Glutamatergic neuron (in vitro differentiated cells): ENCODE results near the gene UCMA. TPM values are rescaled to one million over a fixed set of nuclear protein-coding genes. Genes with fewer than 3 reads are reported as not detected.
A peak's percentile ranks its signal among the peaks of the same experiment; 100 is the strongest.

Source experiments
- DNase-seq: peaks from one replicate; pipeline ENCODE4 v3.0.0; 2022
- H3K27ac Mint-ChIP-seq: one replicate; pipeline ENCODE4 v1.8.0; 2020; ENCODE audit warnings: mild to moderate bottlenecking, mixed read lengths, inconsistent platforms; ENCODE audit not compliant: unreplicated experiment
- H3K27me3 Mint-ChIP-seq: one replicate; pipeline ENCODE4 v1.8.0; 2020; ENCODE audit warnings: mild to moderate bottlenecking, moderate library complexity, mixed read lengths, inconsistent platforms; ENCODE audit not compliant: unreplicated experiment
- H3K36me3 Mint-ChIP-seq: one replicate; pipeline ENCODE4 v1.8.0; 2020; ENCODE audit warnings: mild to moderate bottlenecking, mixed read lengths, inconsistent platforms; ENCODE audit not compliant: unreplicated experiment
- H3K4me1 Mint-ChIP-seq: one replicate; pipeline ENCODE4 v1.8.0; 2020; ENCODE audit warnings: mild to moderate bottlenecking, low read depth, mixed read lengths, inconsistent platforms; ENCODE audit not compliant: unreplicated experiment
- H3K4me3 Mint-ChIP-seq: one replicate; pipeline ENCODE4 v1.8.0; 2020; ENCODE audit warnings: mild to moderate bottlenecking, mixed read lengths, inconsistent platforms; ENCODE audit not compliant: unreplicated experiment
- H3K9me3 Mint-ChIP-seq: one replicate; pipeline ENCODE4 v1.8.0; 2020; ENCODE audit warnings: mild to moderate bottlenecking, moderate library complexity, mixed read lengths, inconsistent platforms; ENCODE audit not compliant: unreplicated experiment
- CTCF ChIP-seq: fragments of 200-600 bp; sonication (generic); IDR thresholded peaks from one replicate; pipeline ENCODE4 v1.5.0; 2021; ENCODE audit not compliant: partially characterized antibody, unreplicated experiment
- total RNA-seq: library from RNA; stranded (reverse); fragmentation: NEBNext Ultra II Directional; extraction: Animal tissue kit (Norgen Biotek cat#: 25700); gene quantifications from one replicate; pipeline ENCODE4 v1.2.1, GENCODE V29; 2021; ENCODE audit not compliant: unreplicated experiment

Gene UCMA
- total RNA-seq, 1 donor from 2014 or later = not detected

GRCh38 chr10:13270877-13271551 is 36.8 kb upstream of the UCMA start:
- no peak for TF ChIP-seq CTCF
- DNase-seq = no peak
- peaks cover 17% of the 10 kb centered on the region for H3K4me1 Mint-ChIP-seq
- peak overlapping the region; percentile 56 for H3K27ac Mint-ChIP-seq
- H3K27me3 Mint-ChIP-seq = peaks cover 2% of the 10 kb centered on the region
- no peaks in the 10 kb centered on the region for H3K9me3 Mint-ChIP-seq
- H3K4me3 Mint-ChIP-seq = peak overlapping the region; percentile 39
- no peaks in the 10 kb centered on the region for H3K36me3 Mint-ChIP-seq

GRCh38 chr10:13268841-13269240 is 34.7 kb upstream of the UCMA start:
- Mint-ChIP-seq H3K36me3 (no peaks in the 10 kb centered on the region), H3K27ac (no peak overlapping the region), H3K4me3 (no peak overlapping the region), H3K4me1 (peaks cover 17% of the 10 kb centered on the region), H3K9me3 (no peaks in the 10 kb centered on the region), H3K27me3 (peaks cover 4% of the 10 kb centered on the region)
- no peak for DNase-seq
- TF ChIP-seq CTCF = no peak

- Mint-ChIP-seq H3K9me3 (no peaks in the 10 kb centered on the region), H3K36me3 (no peaks in the 10 kb centered on the region), H3K27ac (no peak overlapping the region), H3K27me3 (peaks cover 6% of the 10 kb centered on the region), H3K4me1 (peaks cover 17% of the 10 kb centered on the region), H3K4me3 (no peak overlapping the region)
- no peak for DNase-seq
- no peak for TF ChIP-seq CTCF
These were observed 34.1 kb upstream of the UCMA start for GRCh38 chr10:13268310-13268709.

GRCh38 chr10:13263591-13263990 is 29.4 kb upstream of the UCMA start:
- Mint-ChIP-seq H3K4me3 (no peak overlapping the region), H3K27ac (no peak overlapping the region), H3K9me3 (peaks cover 5% of the 10 kb centered on the region), H3K27me3 (peaks cover 6% of the 10 kb centered on the region), H3K4me1 (no peaks in the 10 kb centered on the region), H3K36me3 (peaks cover 5% of the 10 kb centered on the region)
- no peak for TF ChIP-seq CTCF
- DNase-seq = no peak

GRCh38 chr10:13262433-13262832 is 28.3 kb upstream of the UCMA start:
- H3K27me3 Mint-ChIP-seq = peaks cover 6% of the 10 kb centered on the region
- H3K36me3 Mint-ChIP-seq = peaks cover 5% of the 10 kb centered on the region
- H3K9me3 Mint-ChIP-seq = peaks cover 8% of the 10 kb centered on the region
- no peak for DNase-seq
- no peak overlapping the region for H3K4me3 Mint-ChIP-seq
- no peaks in the 10 kb centered on the region for H3K4me1 Mint-ChIP-seq
- no peak for TF ChIP-seq CTCF
- H3K27ac Mint-ChIP-seq = no peak overlapping the region
